ENCODE measurements around the gene LRRC3.

Gene LRRC3

GRCh38 chr21:44424608-44425306 is 30.6 kb upstream of the LRRC3 start:
- no peak for DNase-seq

DNA sequence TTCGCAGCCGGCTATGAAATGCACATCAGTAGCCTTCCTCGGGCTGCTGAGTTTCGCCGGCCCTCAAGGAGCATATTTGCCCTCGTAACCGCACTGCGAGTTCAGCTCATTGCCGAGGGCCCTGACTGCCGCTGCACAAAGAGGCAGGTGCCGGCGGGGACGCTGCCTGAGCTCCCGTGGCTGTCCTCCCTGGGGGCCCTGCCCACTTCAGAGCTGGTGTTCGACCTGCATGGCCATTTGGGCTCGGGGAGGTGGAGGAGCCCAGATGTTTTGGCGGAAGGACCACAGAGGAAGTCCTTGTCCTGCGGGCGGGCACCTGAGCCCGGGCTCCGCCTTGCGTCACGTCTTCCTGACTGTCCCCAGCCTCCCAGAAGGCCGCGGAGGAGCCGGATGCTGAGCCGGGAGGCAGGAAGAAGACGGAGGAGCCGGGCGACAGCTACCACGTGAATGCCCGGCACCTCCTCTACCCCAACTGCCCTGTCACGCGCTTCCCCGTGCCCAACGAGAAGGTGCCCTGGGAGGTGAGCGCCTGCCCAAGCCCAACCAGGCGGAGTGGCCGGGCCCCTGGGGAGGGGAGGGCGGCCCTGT is 29.9 kb upstream of the LRRC3 start:
- DNase-seq: no peak

DNA sequence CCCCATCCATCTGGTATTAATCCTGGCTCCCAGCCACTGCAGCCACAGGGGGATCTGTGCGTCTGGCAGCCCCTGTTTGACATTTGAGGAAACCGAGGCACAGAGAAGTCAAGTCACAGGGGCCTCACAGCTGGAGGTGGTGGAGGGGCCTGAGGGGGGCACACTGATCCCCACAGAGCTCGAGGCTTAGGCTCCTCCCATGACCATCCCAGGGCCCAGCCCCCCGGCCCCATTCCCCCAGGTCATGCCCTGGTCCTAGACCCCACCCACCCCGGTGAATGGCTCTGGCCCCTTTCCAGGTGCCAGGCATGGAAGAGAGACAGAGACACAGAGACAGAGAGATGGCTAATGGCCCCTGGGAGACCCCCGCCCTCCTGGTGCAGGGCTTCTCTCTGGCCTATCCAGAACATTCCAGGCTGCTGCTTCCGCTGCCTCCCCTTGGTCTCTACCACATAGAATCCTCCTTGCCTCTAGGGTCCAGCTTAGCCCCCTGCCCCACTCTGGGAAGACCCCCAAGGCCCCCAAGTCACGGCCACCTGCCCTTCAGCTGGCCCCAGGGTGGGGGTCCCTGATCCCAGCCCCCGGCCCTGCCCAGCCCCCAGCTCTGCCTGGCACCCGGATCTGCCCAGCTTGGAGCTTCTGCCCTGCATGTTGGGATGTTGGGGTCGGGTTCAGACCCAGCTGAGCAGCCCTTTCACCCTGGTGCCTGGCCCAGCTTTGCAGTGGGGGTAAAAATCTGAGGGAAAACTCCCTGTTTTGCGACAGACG is 29.2 kb upstream of the LRRC3 start:
- no peak for DNase-seq

GRCh38 chr21:44426663-44427191 is 28.6 kb upstream of the LRRC3 start:
- no peak for DNase-seq

- no peak for DNase-seq
Measured at GRCh38 chr21:44427241-44428120, 27.8 kb upstream of the LRRC3 start.

- peak; percentile 5 for DNase-seq
Measured at GRCh38 chr21:44428281-44428960, 26.9 kb upstream of the LRRC3 start.

GRCh38 chr21:44429894-44430293 is 25.4 kb upstream of the LRRC3 start:
- no peak for DNase-seq

DNA sequence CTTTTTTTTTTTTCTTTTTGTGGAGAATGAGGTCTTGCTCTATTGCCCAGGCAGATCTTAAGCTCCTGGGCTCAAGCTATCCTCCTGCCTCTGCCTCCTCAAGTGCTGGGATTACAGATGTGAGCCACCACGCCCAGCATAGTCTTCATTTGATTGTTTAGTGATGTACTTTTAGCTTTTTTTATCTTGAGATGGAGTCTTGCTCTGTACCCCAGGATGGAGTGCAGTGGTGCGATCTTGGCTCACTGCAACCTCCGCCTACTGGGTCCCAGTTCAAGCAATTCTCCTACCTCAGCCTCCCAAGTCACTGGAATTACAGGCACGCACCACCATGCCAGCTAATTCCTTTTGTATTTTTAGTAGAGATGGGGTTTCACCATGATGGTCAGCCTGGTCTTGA is 24.0 kb upstream of the LRRC3 start:
- no peak for DNase-seq

- no peak for DNase-seq
Measured at GRCh38 chr21:44432841-44433790, 22.2 kb upstream of the LRRC3 start.

DNA sequence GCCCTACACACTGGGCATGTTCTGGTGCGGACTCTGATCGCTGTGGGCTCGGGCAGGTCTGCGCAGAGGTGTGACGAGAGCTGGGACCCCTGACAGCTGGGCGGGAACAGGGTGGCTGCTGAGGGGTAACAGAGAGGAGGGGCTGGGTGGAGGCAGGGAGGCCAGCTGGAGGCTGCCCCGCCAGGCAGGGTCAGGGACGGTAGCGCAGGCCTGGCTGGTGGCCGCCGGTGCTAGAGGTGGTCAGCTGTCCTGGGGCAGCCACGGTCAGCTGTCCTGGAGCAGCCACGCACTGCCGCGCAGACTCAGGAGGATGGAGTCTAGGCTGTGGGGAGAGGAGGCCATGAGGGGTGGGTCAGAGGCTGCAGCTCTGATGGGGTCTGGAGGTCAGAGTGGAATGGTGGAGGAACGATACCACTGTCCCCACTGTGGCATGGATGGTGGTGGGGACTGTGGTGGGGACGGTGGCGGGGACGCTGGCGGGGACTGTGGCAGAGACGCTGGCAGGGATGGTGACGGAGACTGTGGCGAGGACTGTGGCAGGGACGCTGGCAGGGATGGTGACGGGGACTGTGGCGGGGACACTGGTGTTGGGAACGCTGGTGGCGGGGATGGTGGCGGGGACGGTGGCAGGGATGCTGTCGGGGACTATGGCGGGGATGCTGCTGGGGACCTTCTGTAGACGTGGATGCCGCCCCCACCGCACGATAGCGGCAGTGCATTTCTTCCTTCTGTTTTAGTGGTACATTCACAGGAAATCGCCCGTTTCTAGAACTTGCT is 21.3 kb upstream of the LRRC3 start:
- DNase-seq: no peak

- DNase-seq: no peak
Measured at GRCh38 chr21:44434568-44434925, 20.8 kb upstream of the LRRC3 start.

DNA sequence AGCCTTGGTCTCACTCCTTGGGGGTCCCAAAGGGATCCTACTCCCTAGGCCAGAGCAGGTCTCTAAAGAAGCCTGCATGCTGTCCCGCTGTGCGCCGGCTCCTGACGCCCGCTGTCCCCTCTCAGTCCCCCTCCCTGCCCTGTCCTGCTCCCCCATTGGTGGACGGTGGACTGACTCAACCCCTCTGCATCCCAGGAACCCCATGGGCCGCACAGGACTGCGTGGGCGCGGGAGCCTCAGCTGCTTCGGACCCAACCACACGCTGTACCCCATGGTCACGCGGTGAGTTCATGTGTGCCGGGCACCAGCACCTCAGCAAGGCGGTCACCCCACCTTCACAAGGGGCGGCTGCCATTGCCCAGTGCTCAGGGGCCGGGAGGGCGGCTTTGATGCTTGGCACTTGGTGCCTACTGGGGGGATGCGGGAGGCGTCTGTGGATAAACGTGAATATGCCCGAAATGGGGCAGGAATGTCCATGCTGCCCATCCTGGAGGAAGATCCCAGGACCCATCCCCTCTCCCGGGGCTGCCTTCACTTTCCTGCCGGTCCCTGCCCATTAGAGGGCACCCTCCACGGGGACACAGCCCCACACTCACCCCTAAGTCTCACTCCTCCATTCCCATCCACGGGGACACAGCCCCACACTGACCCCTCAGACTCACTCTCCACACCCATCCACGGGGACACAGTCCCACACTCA is 20.2 kb upstream of the LRRC3 start:
- no peak for DNase-seq

GRCh38 chr21:44436111-44436611 is 19.1 kb upstream of the LRRC3 start:
- DNase-seq: no peak

- DNase-seq: no peak
Measured at GRCh38 chr21:44436958-44437357, 18.4 kb upstream of the LRRC3 start.

GRCh38 chr21:44437371-44437695 is 18.0 kb upstream of the LRRC3 start:
- no peak for DNase-seq

GRCh38 chr21:44437696-44438431 is 17.4 kb upstream of the LRRC3 start:
- no peak for DNase-seq

- DNase-seq: no peak
Measured at GRCh38 chr21:44438531-44439210, 16.6 kb upstream of the LRRC3 start.

DNA sequence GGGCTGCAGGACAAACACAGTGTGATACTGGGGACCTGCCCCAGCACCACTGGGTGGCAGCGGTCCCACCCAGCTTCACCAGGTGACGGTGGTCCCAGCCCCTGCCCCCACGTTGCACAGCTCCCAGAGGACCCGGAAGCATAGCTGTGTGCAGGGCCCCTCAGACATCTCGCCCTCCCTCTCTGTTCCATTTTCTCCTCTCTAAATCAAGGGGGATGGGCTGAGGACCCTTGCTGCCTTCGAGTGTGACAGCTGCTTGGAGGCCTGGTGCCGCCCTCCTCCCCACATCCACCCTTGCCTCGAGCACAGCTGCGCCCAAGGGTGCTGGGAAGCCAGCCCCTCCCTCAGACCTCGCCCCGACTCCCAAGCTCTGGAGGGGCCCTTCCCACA is 16.1 kb upstream of the LRRC3 start:
- no peak for DNase-seq

Measured in GDM1 (cell line).